MM.1S (cell line): ENCODE measurements around the gene SDK1.

Experiments
- DNase-seq: peaks from one replicate; pipeline ENCODE4 v3.0.0-alpha.2; 2015
- H2AFZ ChIP-seq: fragments of 300-600 bp; sonication (generic); 2 replicates; pipeline ENCODE4 v1.6.0; 2016; ENCODE audit warnings: antibody characterized with exemption, low read length
- H3F3A ChIP-seq: fragments of 300-600 bp; sonication (generic); 2 replicates; pipeline ENCODE4 v1.6.1; 2016; ENCODE audit warnings: mild to moderate bottlenecking, antibody characterized with exemption, low read length, moderate library complexity, mixed read lengths; ENCODE audit not compliant: insufficient read depth
- H3K27ac ChIP-seq: fragments of 300-600 bp; sonication (generic); 2 replicates; pipeline ENCODE4 v1.5.1; 2016; ENCODE audit warnings: mild to moderate bottlenecking, low read length
- H3K27me3 ChIP-seq: fragments of 300-600 bp; sonication (generic); replicated peaks from 2 replicates; pipeline ENCODE4 v1.6.0; 2016; ENCODE audit warnings: low read length; ENCODE audit not compliant: insufficient read depth
- H3K36me3 ChIP-seq: fragments of 300-600 bp; sonication (generic); replicated peaks from 2 replicates; pipeline ENCODE4 v1.6.1; 2016; ENCODE audit warnings: mild to moderate bottlenecking, low read length, mixed read lengths; ENCODE audit not compliant: insufficient read depth
- H3K4me1 ChIP-seq: fragments of 300-600 bp; sonication (generic); 2 replicates; pipeline ENCODE4 v1.6.1; 2016; ENCODE audit warnings: low read length, mixed read lengths
- H3K4me2 ChIP-seq: fragments of 300-600 bp; sonication (generic); 2 replicates; pipeline ENCODE4 v1.6.0; 2016; ENCODE audit warnings: low read depth, low read length
- H3K4me3 ChIP-seq: fragments of 300-600 bp; sonication (generic); 2 replicates; pipeline ENCODE4 v1.5.1; 2016; ENCODE audit warnings: low read length, mixed read lengths
- H3K79me2 ChIP-seq: fragments of 300-600 bp; sonication (generic); 2 replicates; pipeline ENCODE4 v1.6.1; 2016; ENCODE audit warnings: mixed run types, low read length, mixed read lengths
- H3K9ac ChIP-seq: fragments of 300-600 bp; sonication (generic); 2 replicates; pipeline ENCODE4 v1.6.1; 2016; ENCODE audit warnings: low read length, mixed read lengths
- H3K9me2 ChIP-seq: fragments of 300-600 bp; sonication (generic); replicated peaks from 2 replicates; pipeline ENCODE4 v1.6.1; 2016; ENCODE audit warnings: mild to moderate bottlenecking, low read length, mixed read lengths; ENCODE audit not compliant: insufficient read depth
- H3K9me3 ChIP-seq: fragments of 300-600 bp; sonication (generic); replicated peaks from 2 replicates; pipeline ENCODE4 v1.6.1; 2016; ENCODE audit warnings: mild to moderate bottlenecking, low read length, mixed read lengths; ENCODE audit not compliant: insufficient read depth
- H4K20me1 ChIP-seq: fragments of 300-600 bp; sonication (generic); 2 replicates; pipeline ENCODE4 v1.6.1; 2016; ENCODE audit warnings: mild to moderate bottlenecking, low read length, moderate library complexity, mixed read lengths; ENCODE audit not compliant: insufficient read depth
- EZH2 ChIP-seq: fragments of 300-600 bp; sonication (generic); optimal IDR thresholded peaks from 2 replicates; pipeline ENCODE3; 2017; ENCODE audit warnings: low read depth, mild to moderate bottlenecking, antibody characterized with exemption, low read length, mixed read lengths
- EZH2phosphoT487 ChIP-seq: fragments of 300-600 bp; sonication (generic); IDR thresholded peaks from 2 replicates; pipeline ENCODE4 v1.6.1; 2018; ENCODE audit warnings: antibody characterized with exemption, low read length
- TF ChIP-seq, protein P1 (sequence below): fragments of 300-600 bp; sonication (generic); IDR thresholded peaks from 2 replicates; pipeline ENCODE4 v1.5.1; 2016; ENCODE audit warnings: antibody characterized with exemption, low read length, mixed read lengths

The SDK1 gene

DNA sequence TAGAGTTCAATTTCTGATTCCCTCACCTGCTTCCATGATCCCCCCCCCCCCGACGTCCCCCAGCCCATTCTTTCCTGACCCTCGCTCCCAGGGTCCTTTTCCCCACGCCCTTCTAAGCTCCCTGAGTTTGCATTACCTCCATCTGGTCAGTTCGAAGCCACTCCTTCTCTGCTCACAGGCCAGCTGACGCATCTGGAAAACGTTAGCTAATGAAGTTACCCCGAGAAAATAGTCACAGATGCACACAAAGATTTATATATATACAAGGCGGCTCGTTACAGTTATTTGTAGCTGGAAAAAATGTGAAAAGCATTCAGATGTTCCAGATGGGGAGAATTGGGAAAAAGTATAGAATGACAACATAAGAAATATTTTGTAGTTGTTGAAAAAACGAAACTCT is 751.1 kb downstream of the SDK1 start:
- Histone ChIP-seq H3K79me2 (no peaks in the 10 kb centered on the region), H3K9ac (no peak overlapping the region), H3K4me1 (no peaks in the 10 kb centered on the region), H3K27me3 (no peaks in the 10 kb centered on the region), H3K36me3 (no peaks in the 10 kb centered on the region), H3K4me2 (no peak overlapping the region), H4K20me1 (no peaks in the 10 kb centered on the region), H2AFZ (no peak overlapping the region), H3K9me2 (no peaks in the 10 kb centered on the region), H3F3A (no peaks in the 10 kb centered on the region), H3K4me3 (no peak overlapping the region), H3K9me3 (no peaks in the 10 kb centered on the region), H3K27ac (no peak overlapping the region)
- no peak for DNase-seq
- TF ChIP-seq EZH2: no peak
- no peak for TF ChIP-seq EZH2phosphoT487
- TF ChIP-seq, protein P1, sequence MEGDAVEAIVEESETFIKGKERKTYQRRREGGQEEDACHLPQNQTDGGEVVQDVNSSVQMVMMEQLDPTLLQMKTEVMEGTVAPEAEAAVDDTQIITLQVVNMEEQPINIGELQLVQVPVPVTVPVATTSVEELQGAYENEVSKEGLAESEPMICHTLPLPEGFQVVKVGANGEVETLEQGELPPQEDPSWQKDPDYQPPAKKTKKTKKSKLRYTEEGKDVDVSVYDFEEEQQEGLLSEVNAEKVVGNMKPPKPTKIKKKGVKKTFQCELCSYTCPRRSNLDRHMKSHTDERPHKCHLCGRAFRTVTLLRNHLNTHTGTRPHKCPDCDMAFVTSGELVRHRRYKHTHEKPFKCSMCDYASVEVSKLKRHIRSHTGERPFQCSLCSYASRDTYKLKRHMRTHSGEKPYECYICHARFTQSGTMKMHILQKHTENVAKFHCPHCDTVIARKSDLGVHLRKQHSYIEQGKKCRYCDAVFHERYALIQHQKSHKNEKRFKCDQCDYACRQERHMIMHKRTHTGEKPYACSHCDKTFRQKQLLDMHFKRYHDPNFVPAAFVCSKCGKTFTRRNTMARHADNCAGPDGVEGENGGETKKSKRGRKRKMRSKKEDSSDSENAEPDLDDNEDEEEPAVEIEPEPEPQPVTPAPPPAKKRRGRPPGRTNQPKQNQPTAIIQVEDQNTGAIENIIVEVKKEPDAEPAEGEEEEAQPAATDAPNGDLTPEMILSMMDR: no peak

DNA sequence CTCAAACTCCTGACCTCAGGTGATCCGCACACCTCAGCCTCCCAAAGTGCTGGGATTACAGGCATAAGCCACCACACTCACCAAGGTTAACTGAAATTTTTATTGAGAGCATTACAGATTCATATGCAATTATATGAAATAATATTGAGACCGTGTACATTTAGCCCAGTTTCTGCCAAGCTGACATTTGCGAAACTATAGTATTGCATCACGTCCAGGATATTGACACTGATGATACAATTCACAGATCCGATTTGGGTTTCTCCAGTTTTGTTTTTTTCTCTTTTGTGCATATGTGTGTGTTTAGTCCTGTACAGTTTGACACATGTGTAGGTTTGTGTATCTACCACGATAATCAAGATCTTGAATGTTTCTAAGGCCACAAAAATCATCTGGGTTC is 753.1 kb downstream of the SDK1 start:
- Histone ChIP-seq H3K27me3 (no peaks in the 10 kb centered on the region), H3K9me3 (no peaks in the 10 kb centered on the region), H3K79me2 (no peaks in the 10 kb centered on the region), H3K9ac (no peak overlapping the region), H3K4me1 (no peaks in the 10 kb centered on the region), H3K9me2 (no peaks in the 10 kb centered on the region), H3F3A (no peaks in the 10 kb centered on the region), H3K4me3 (no peak overlapping the region), H3K27ac (no peak overlapping the region), H3K4me2 (no peak overlapping the region), H3K36me3 (no peaks in the 10 kb centered on the region), H4K20me1 (no peaks in the 10 kb centered on the region), H2AFZ (no peak overlapping the region)
- DNase-seq: no peak
- TF ChIP-seq EZH2 (no peak), EZH2phosphoT487 (no peak)
- TF ChIP-seq, protein P1: no peak

DNA sequence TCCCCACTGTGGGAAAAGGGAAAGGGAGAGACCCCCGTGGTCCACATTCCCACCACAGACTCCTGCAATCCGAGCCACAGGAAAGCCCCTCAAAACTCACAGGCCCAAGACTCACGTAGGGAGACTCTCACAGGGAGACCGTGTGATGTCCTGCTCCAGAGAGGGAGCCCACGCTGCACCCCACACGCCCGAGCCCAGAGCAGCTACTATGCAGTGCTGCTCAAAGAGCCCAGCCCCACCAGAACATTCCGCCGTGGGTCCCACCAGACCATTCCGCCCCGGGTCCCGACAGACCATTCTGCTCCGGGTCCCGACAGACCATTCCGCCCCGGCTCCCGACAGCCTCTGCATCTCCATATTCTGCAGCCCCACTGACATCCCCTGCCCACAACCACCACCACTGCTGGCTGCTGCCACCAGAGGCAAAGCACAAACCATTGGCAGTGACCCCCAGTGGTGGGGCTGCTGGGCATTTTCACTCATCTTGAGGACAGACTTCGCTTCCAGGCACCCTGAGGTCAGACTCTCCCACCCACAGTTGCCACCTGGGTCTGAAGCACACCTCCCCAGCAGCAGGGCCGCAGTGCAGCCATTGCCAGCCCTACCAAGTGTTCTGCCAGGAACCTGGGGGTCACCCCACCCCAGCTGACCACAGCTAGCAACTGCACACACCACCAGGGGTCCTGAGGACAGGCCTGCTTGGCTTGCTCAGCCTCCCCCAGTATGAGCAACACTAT is 755.7 kb downstream of the SDK1 start:
- DNase-seq: no peak
- no peaks in the 10 kb centered on the region for H3K79me2 ChIP-seq
- no peaks in the 10 kb centered on the region for H3K9me3 ChIP-seq
- no peak overlapping the region for H2AFZ ChIP-seq
- no peaks in the 10 kb centered on the region for H3K36me3 ChIP-seq
- no peak overlapping the region for H3K27ac ChIP-seq
- H4K20me1 ChIP-seq: no peaks in the 10 kb centered on the region
- H3K4me1 ChIP-seq: no peaks in the 10 kb centered on the region
- no peaks in the 10 kb centered on the region for H3K27me3 ChIP-seq
- no peak overlapping the region for H3K4me2 ChIP-seq
- H3K4me3 ChIP-seq: no peak overlapping the region
- H3K9me2 ChIP-seq: no peaks in the 10 kb centered on the region
- no peak for TF ChIP-seq EZH2
- TF ChIP-seq EZH2phosphoT487: no peak
- TF ChIP-seq, protein P1: no peak
- H3K9ac ChIP-seq: no peak overlapping the region
- H3F3A ChIP-seq: no peaks in the 10 kb centered on the region
